GM12878 (cell line): ENCODE data around the gene TAX1BP1. TPM values are rescaled to one million over a fixed set of nuclear protein-coding genes. Genes with fewer than 3 reads are reported as not detected.

Experiments used
- ATAC-seq: fragments of 200-7000 bp; cut with Tn5 transposase; 3 replicates; pipeline ENCODE4 v1.9.1; 2020; ENCODE audit warnings: mild to moderate bottlenecking, moderate library complexity
- BruUV-seq: library from RNA; stranded (reverse); fragments of 400-500 nt; replicated peaks from 2 replicates; lab custom pipeline; 2021; lab: Mats Ljungman, UMichigan
- CTCF ChIA-PET: fragments of 300-600 bp; sonication (Branson Sonifier 250); formaldehyde crosslinking; extraction: SDS; loops from one replicate; lab custom pipeline; 2021; ENCODE audit warnings: inconsistent platforms; lab: Yijun Ruan, JAX
- POLR2A ChIA-PET: fragments of 350-600 bp; formaldehyde crosslinking; extraction: SDS; loops from one replicate; lab custom pipeline; 2021; ENCODE audit warnings: inconsistent platforms; lab: Charles Lee
- RAD21 ChIA-PET: fragments of 300-600 bp; sonication (Branson Sonifier 250); formaldehyde crosslinking; loops from one replicate; lab custom pipeline; 2023; ENCODE audit warnings: antibody characterized with exemption; ENCODE audit not compliant: unreplicated experiment; lab: Charles Lee
- SMC1A ChIA-PET: fragments of 300-600 bp; sonication (Branson Sonifier 250); formaldehyde crosslinking; loops from one replicate; lab custom pipeline; 2023; ENCODE audit not compliant: unreplicated experiment, uncharacterized antibody; lab: Charles Lee
- DNase-seq: peaks from one replicate; pipeline ENCODE4 v3.0.0-alpha.2; 2011; ENCODE audit warnings: low read depth, low spot score
- FAIRE-seq: peaks from 3 replicates; lab custom pipeline; 2011; peaks lifted over from hg19 to GRCh38; lab: Jason Lieb, UNC
- H2AFZ ChIP-seq: 2 replicates; pipeline ENCODE4 v1.6.0; 2011; ENCODE audit warnings: low read depth, low read length, control low read depth; ENCODE audit not compliant: control insufficient read depth
- H3K27ac ChIP-seq: 2 replicates; pipeline ENCODE4 v1.5.1; 2011; ENCODE audit warnings: control low read depth; ENCODE audit not compliant: control insufficient read depth, insufficient read depth
- H3K27me3 ChIP-seq, 2 experiments: replicated peaks in 1 of 2; 2 replicates each; pipeline versions ENCODE4 v1.6.0 to v1.6.1; 2011; ENCODE audit warnings: low read length in 1 of 2; ENCODE audit not compliant: control insufficient read depth in 2 of 2, insufficient read depth in 2 of 2
- H3K36me3 ChIP-seq, 2 experiments: 2 replicates each; pipeline ENCODE4 v1.5.1; 2011; ENCODE audit warnings: low read length in 1 of 2; ENCODE audit not compliant: control insufficient read depth in 2 of 2, insufficient read depth in 2 of 2
- H3K4me1 ChIP-seq: 2 replicates; pipeline ENCODE4 v1.6.1; 2011; ENCODE audit warnings: mild to moderate bottlenecking, low read length, moderate library complexity, mixed read lengths; ENCODE audit not compliant: control insufficient read depth, insufficient read depth
- H3K4me2 ChIP-seq: 2 replicates; pipeline ENCODE4 v1.6.0; 2011; ENCODE audit warnings: control low read depth; ENCODE audit not compliant: control insufficient read depth, insufficient read depth
- H3K4me3 ChIP-seq: fragments of 200-600 bp; sonication (generic); 2 replicates; pipeline ENCODE4 v1.5.1; 2016
- H3K79me2 ChIP-seq: 2 replicates; pipeline ENCODE4 v1.6.0; 2011; ENCODE audit warnings: low read length; ENCODE audit not compliant: control insufficient read depth, insufficient read depth
- H3K9ac ChIP-seq: 2 replicates; pipeline ENCODE4 v1.8.0; 2011; ENCODE audit warnings: low read length, control low read depth, mixed read lengths; ENCODE audit not compliant: control insufficient read depth, insufficient read depth
- H3K9me3 ChIP-seq: replicated peaks from 3 replicates; pipeline ENCODE4 v1.5.1; 2011; ENCODE audit warnings: mild to moderate bottlenecking, low read length; ENCODE audit not compliant: control insufficient read depth, insufficient read depth
- H4K20me1 ChIP-seq: 2 replicates; pipeline ENCODE4 v1.6.0; 2011; ENCODE audit not compliant: control insufficient read depth, insufficient read depth
- BMI1 ChIP-seq: fragments of 450-650 bp; IDR thresholded peaks from 2 replicates; pipeline ENCODE4 v1.6.1; 2016; ENCODE audit warnings: mild to moderate bottlenecking, moderate library complexity, borderline replicate concordance
- CEBPB ChIP-seq, 2 experiments: fragments of 150-350 bp in 1 of 2; IDR thresholded peaks; 2 replicates each; pipeline ENCODE4 v1.6.1; 2012 to 2014; ENCODE audit warnings: low read depth in 2 of 2, low read length in 2 of 2, borderline replicate concordance in 1 of 2, inconsistent platforms in 1 of 2
- EED ChIP-seq: sonication (generic); IDR thresholded peaks from 2 replicates; pipeline ENCODE4 v1.6.1; 2016; ENCODE audit warnings: antibody characterized with exemption, low read depth
- KAT2A ChIP-seq: conservative IDR thresholded peaks from 2 replicates; pipeline ENCODE4 v1.6.1; 2011; ENCODE audit warnings: low read depth, low read length; ENCODE audit not compliant: control insufficient read depth
- POLR2AphosphoS2 ChIP-seq: IDR thresholded peaks from 2 replicates; pipeline ENCODE4 v1.6.1; 2011; ENCODE audit warnings: low read depth, mild to moderate bottlenecking, low read length, improper control_type of control experiment, moderate library complexity
- SUPT20H ChIP-seq: IDR thresholded peaks from 2 replicates; pipeline ENCODE4 v1.6.1; 2011; ENCODE audit warnings: low read depth, mild to moderate bottlenecking, low read length, moderate library complexity, borderline replicate concordance; ENCODE audit not compliant: control insufficient read depth
- WGBS: methylation state at CpG from one replicate; pipeline ENCODE4 v1.1.6; 2016; ENCODE audit warnings: low lambda C conversion rate; ENCODE audit not compliant: insufficient replicate concordance, insufficient coverage; ENCODE audit errors: missing lambda C conversion rate; 5-methylcytosine and 5-hydroxymethylcytosine counted together
- in situ Hi-C: fragments of 300-500 bp; cut with MboI; formaldehyde crosslinking; loops from 9 replicates; pipeline ENCODE4 v1.14.3; 2018; ENCODE audit warnings: mixed read lengths
- intact Hi-C: fragments of 100-400 bp; cut with micrococcal nuclease; formaldehyde crosslinking; loops from one replicate; pipeline ENCODE4 v1.14.2; 2022; ENCODE audit not compliant: unreplicated experiment
- polyA plus RNA-seq, 11 experiments: library from polyadenylated mRNA; depleted of rRNA in 4 of 11; unstranded in 6 of 11; stranded (reverse) in 5 of 11; fragments of >200 nt; fragmentation: Nextera tagmentation in 4 of 11; fragmentation: Illumina TruSeq in 1 of 11; extraction: Ambion mirVana in 4 of 11; extraction: Trizol in 1 of 11; gene quantifications; 1 replicate in 1 of 11; 2 replicates in 10 of 11; pipeline versions ENCODE4 v1.2.1 to v1.2.3, GENCODE V29; 2011 to 2016; ENCODE audit warnings: inconsistent platforms in 2 of 11, missing spikeins in 2 of 11, low read depth in 1 of 11
- total RNA-seq, 4 experiments: library from RNA; depleted of rRNA in 3 of 4; stranded (reverse); fragments of >200 nt in 3 of 4; fragmentation: Illumina TruSeq in 1 of 4; extraction: Trizol in 1 of 4; gene quantifications; 2 replicates each; pipeline versions ENCODE4 v1.2.1 to v1.2.3, GENCODE V29; 2013 to 2021
- TF ChIP-seq, protein P1 (sequence below): IDR thresholded peaks from 2 replicates; pipeline ENCODE4 v1.6.1; 2012; ENCODE audit warnings: mild to moderate bottlenecking, low read depth, low read length
- TF ChIP-seq, protein P2 (sequence below): fragments of 150-350 bp; IDR thresholded peaks from 2 replicates; pipeline ENCODE4 v1.6.1; 2014; ENCODE audit warnings: mild to moderate bottlenecking, low read depth, low read length

Gene TAX1BP1
- total and polyA plus RNA-seq, 10 of the 15 experiments (the other 5 are each of a cell fraction or from before 2014, with no cell fraction given): 30.8 to 105 (median 52.0) TPM

DNA sequence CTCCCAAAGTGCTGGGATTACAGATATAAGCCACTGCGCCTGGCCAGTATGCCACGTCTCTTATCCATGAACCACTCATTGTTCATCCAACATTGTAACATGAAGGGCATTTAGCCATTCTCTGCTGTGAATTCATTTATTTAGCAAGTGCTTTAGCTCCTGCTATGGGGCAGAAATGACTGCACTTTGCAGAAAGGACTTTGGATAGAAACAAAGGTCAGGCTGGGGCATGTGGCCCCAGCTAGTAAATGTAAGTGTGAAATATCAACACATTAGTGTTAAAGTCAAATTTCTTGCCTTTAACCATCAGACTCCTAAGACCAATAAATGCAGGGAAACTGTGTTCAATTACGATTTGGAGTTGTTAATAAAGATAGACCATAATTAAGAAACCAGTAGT, 27.7 kb upstream of the TAX1BP1 start:
- DNase-seq (no peak), ATAC-seq (no peak), FAIRE-seq (no peak)
- TF ChIP-seq POLR2AphosphoS2 (no peak), CEBPB (IDR thresholded peaks at IDR 0.05; ENCODE audit: borderline replicate concordance in 1 of 2, low read depth in 2 of 2, low read length in 2 of 2) (no peak), SUPT20H (no peak), BMI1 (no peak), EED (no peak), KAT2A (no peak)
- TF ChIP-seq, protein P1, sequence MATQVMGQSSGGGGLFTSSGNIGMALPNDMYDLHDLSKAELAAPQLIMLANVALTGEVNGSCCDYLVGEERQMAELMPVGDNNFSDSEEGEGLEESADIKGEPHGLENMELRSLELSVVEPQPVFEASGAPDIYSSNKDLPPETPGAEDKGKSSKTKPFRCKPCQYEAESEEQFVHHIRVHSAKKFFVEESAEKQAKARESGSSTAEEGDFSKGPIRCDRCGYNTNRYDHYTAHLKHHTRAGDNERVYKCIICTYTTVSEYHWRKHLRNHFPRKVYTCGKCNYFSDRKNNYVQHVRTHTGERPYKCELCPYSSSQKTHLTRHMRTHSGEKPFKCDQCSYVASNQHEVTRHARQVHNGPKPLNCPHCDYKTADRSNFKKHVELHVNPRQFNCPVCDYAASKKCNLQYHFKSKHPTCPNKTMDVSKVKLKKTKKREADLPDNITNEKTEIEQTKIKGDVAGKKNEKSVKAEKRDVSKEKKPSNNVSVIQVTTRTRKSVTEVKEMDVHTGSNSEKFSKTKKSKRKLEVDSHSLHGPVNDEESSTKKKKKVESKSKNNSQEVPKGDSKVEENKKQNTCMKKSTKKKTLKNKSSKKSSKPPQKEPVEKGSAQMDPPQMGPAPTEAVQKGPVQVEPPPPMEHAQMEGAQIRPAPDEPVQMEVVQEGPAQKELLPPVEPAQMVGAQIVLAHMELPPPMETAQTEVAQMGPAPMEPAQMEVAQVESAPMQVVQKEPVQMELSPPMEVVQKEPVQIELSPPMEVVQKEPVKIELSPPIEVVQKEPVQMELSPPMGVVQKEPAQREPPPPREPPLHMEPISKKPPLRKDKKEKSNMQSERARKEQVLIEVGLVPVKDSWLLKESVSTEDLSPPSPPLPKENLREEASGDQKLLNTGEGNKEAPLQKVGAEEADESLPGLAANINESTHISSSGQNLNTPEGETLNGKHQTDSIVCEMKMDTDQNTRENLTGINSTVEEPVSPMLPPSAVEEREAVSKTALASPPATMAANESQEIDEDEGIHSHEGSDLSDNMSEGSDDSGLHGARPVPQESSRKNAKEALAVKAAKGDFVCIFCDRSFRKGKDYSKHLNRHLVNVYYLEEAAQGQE: no peak
- TF ChIP-seq, protein P2, sequence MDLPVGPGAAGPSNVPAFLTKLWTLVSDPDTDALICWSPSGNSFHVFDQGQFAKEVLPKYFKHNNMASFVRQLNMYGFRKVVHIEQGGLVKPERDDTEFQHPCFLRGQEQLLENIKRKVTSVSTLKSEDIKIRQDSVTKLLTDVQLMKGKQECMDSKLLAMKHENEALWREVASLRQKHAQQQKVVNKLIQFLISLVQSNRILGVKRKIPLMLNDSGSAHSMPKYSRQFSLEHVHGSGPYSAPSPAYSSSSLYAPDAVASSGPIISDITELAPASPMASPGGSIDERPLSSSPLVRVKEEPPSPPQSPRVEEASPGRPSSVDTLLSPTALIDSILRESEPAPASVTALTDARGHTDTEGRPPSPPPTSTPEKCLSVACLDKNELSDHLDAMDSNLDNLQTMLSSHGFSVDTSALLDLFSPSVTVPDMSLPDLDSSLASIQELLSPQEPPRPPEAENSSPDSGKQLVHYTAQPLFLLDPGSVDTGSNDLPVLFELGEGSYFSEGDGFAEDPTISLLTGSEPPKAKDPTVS: no peak
- BruUV-seq: no TSS peak
- no peaks in the 10 kb centered on the region for H4K20me1 ChIP-seq
- POLR2A ChIA-PET: no interaction called here
- in situ Hi-C loops: no loop called here
- H2AFZ ChIP-seq: no peak overlapping the region
- H3K79me2 ChIP-seq: no peaks in the 10 kb centered on the region
- no peak overlapping the region for H3K27ac ChIP-seq
- RAD21 ChIA-PET: no interaction called here
- no peak overlapping the region for H3K4me2 ChIP-seq
- 44% methylated on average over 3 of the region's 3 CpGs for WGBS
- no peaks in the 10 kb centered on the region for H3K4me1 ChIP-seq
- SMC1A ChIA-PET: no interaction called here
- CTCF ChIA-PET: interaction anchor here (1.5 kb wide), 1 partner anchor 516 kb away, joined by 3 read pairs; no protein-coding TSS in a partner anchor
- intact Hi-C loops: no loop called here
- H3K4me3 ChIP-seq: no peak overlapping the region
- H3K36me3 ChIP-seq: no peaks in the 10 kb centered on the region
- no peak overlapping the region for H3K9ac ChIP-seq
- no peaks in the 10 kb centered on the region; the same call in 2 of the 3 replicates for H3K9me3 ChIP-seq
- H3K27me3 ChIP-seq: no peaks in the 10 kb centered on the region
